ENCODE results near the gene PNPLA2.

Gene PNPLA2

DNA sequence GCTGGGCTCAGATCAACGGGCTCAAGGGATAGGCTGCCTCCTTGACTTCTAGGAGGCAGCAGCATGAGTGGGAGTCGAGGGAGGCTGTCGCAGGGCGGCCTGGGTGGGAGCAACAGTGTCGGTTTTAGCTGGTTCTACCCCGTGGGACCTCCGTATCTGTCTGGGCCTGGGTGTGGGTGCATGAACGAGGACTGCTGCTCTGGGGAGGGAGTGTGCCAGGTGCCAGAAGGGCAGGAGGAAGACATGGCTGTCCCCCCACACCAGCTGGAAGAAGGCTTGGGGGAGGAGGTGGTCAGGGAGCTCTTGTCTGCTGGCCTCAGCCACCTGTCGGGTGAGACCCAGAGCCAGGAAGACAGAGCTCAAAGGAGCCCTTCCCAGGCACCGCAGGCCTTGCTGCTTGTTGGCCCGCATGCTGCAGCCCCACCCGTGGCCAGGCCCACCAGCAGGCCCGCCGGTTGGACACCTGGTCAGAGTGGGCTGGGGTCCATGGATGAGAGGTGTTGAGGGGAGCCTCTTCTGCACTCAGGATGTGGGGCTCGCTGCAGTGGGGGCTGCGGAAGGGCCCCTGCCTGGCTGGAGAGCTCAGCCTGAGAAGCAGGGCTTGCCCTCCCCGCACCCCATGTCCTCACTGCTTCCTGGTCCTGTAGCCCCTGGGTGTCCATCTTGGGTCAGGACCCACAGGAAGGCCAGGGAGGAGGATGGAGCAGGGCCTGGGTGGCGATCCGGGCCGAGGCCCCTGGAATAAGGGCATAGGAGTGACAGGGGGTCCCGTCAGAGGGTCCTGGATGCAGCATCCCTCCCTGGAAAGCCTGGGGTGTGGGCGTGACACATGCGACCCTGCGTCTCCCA lies 32.3 kb upstream of the PNPLA2 start:
- no peak for DNase-seq

DNA sequence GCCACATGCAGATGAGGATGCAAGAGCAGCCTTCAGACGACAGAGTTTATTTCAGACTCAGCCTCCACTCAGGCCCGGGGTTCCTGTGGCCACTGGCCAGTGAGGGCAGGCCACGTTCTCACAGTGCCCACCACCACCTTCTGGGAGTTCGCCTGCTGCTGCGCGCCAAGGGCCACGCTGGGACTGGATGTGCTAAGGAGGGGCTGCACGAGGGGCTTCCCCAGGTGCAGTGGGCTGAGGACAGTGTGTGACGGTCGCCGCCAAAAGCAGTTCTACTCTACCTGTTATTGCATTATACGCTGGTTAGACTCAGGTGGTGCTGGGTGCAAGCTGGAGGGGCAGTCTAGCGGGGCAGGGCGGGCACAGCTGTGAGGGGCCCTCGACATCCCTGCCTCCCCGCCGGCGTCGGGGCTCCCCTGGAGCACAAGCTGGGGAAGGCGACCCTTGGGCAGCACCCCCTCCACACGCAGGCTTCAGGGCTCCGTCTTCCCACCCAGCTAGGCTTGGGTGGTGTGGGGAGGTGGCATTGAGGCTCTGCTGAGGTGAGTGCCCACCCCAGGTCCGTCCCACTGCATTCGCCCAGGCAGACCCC lies 31.5 kb upstream of the PNPLA2 start:
- no peak for DNase-seq

- no peak for DNase-seq
These were observed 30.6 kb upstream of the PNPLA2 start for GRCh38 chr11:788009-788640.

DNA sequence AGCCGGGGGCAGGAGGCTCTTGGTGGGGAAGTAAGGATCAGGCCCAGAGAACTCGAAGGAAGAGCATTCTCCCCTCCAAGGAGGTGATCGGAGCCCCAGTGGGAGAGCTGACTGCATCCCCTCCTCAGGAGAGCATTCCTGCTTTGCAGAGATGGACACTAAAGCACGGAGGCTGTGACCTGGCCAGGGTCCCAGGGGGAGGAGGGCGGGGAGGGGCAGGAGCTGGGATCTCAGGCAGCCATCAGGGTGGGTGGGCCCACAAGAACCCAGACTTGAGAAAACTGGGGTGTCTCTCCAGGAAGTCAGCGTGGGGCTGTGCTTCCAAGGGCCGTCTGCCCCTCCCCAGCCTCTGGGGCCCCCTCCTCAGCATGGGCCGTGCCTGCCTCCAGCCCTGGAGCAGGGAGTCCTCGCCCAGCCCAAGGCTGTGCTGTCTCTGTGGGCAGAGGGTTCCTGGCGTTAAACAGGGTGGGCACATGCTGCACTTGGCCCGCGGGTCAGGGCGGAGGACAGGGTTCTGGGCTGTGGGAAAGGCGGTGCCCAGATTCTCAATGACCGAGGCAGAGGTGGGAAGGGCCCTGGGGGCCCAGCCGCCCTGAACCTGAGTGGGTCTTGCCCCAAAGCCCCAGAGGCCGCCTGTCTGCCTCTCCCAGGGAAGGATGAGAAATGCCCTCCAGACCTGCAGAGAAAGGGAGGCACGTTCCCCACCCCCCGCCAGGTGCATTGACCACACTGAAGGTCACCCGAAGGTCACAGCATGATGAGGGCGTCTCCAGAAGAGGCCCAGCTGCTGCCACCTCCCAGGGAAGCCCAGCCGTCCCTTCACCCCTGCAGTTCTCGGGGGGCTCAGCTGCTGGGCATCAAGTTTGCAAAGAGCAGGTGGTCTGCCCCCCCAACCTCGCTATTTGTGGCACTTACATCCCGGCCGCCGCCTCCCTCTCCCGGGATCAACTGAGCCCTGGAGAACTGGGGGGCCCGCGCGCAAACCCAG lies 29.5 kb upstream of the PNPLA2 start:
- no peak for DNase-seq

DNA sequence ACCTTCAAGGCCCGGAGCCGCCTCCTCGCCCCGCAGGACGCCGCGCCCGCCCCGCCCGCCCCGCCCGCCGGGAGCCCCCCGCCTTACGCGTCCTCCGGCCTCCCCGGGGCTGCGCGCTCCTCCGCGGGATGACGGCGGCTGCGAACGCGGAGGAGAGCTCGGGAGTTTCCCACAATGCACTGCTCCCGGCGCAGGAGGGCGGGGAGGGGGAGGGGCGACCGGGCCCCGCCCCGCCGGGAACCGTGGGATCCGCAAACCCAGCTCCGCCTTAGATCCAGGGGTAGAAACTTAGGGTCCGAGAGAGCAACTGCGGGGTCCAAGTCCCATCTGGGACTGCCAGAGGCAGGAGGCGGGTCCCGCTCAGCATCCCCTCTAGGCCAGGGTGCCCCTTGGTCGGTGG lies 28.8 kb upstream of the PNPLA2 start, which contains the start of gene CEND1:
TSS of gene CEND1 (minus strand) at position 148 of the 400 bp plus-strand sequence. CDS start 1,514 bp downstream, outside the sequence.
- DNase-seq = peak; percentile 78

- no peak for DNase-seq
These were observed 27.8 kb upstream of the PNPLA2 start for GRCh38 chr11:790721-791564.

- DNase-seq = no peak
These were observed 26.8 kb upstream of the PNPLA2 start for GRCh38 chr11:791658-792534.

- no peak for DNase-seq
These were observed 26.2 kb upstream of the PNPLA2 start for GRCh38 chr11:792535-792821.

GRCh38 chr11:792873-793272 lies 25.8 kb upstream of the PNPLA2 start:
- no peak for DNase-seq

DNA sequence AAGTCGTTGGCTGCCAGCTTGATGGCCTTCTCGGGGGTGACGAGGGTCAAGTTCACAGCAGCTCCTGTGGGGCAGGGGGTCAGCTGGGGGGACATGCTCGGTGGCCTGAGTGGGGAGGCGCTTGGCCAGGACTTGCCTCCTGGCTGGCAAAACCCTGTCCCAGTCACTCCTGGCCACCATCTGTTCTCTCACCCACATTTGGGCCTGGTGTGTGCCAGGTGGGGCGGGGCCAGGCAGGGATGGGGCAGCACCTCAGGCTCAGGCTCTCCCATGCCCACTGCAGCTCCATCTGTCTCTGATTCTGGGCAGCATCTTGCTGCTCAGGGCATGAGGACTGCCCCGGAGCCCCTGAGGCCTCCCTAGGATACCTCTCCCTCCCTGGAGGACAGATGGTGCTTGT lies 25.2 kb upstream of the PNPLA2 start:
- no peak for DNase-seq

- no peak for DNase-seq
These were observed 24.5 kb upstream of the PNPLA2 start for GRCh38 chr11:794013-794765.

- DNase-seq = no peak
These were observed 23.7 kb upstream of the PNPLA2 start for GRCh38 chr11:794766-795633.

DNA sequence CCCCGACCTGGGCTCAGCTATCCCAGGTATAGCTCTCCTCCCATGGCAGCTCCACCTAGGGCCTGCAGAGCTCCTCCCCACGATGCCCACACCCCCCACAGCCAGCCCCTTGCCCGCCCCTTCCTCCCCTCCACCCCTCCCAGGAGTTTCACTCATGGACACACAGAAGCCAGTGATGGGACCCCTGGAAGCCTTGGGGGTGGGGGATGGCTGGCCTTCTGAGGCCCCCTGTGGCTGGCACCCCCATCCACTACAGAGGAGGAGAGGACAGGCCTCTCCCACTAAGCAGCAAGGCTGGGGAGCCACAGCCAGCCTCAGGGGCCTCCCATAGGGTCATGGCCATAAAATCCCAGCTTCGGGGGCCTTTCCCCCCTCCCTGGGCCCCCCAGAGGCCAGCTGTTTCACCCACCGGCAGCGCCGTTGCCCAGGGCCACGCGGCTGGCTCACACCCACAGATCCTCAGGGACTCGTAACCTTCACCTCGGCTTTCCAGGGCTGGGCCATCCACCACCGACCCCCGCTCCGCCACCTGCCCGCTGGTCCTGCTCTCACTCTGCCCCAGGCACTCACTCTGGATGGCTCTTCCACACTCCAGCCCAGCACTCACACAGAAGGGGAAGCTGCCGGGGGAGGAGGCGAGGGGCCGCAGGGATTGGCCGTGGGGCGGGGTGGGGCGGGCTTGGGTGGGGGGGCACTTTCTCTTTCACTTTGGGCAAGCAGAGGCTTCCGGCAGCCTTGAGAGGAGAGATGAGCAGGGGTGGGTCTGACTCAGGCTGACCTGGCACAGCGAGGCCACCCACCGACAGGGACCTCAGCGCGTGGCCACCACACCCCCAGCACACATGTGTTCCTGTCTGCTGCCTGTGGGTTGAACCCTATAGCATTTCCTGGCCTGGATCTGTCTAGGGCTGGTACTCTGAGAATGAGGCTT lies 22.8 kb upstream of the PNPLA2 start:
- DNase-seq = peak; percentile 89

- DNase-seq = no peak
These were observed 22.0 kb upstream of the PNPLA2 start for GRCh38 chr11:796565-797295.

DNA sequence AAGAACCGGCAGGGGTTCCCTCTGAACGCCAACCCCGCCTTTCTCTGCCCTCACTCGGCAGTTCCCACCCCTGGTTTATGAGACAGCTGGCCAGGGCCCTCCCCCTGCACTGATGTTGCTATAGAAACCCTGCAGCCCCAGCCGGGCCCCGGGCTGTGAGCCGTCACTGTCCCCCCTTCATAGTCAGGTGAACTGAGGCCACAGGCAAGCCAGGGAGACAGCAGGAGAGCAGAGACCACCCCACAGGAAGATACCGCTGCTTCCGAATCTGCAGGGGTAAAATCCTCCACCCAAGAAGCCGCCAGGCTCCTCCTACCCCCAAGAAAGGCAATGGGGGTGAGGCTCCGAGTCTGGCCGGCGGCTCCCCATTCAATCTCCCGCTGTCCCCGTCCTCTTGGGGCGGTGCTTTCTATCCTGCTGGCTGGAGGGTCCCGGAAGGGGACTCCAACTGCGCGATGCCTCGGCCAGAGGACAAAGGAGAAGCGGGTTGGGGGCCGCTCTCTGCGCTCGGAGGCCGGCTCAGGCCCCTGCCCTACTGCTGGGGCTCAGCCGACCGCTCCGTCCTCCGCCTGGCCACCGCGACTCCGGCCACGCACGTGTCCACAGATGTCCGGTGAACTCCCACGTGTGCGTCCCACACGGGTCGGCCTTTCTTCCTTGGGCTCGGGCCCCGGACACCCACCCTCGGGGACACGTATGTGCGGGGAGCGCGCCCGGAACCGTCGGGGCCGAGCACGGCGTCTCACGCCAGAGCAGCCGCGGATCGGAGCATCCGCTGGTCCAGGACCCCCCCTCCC lies 21.2 kb upstream of the PNPLA2 start:
- peak; percentile 86 for DNase-seq

- peak; percentile 91 for DNase-seq
These were observed 20.5 kb upstream of the PNPLA2 start, which contains the start of gene SLC25A22 for GRCh38 chr11:798093-798713. SLC25A22 (minus strand) TSS chr11:798281; CDS start chr11:795006, 3,275 bp downstream.

Measured in stimulated activated CD8-positive, alpha-beta memory T cell treated with anti-CD3 and anti-CD28 coated beads, Interleukin-4, amount 100 ng/mL, for 48 hours (primary cell).